GM12878 (cell line): ENCODE measurements around the gene LARP4. TPM values are rescaled to one million over a fixed set of nuclear protein-coding genes. Genes with fewer than 3 reads are reported as not detected.
"Not testable (repeated sequence)": the region's sequence is repeated elsewhere in the genome, so short reads cannot be mapped to it uniquely, and the experiment has no call there.

Experiments
- ATAC-seq: fragments of 200-7000 bp; cut with Tn5 transposase; 3 replicates; pipeline ENCODE4 v1.9.1; 2020; ENCODE audit warnings: mild to moderate bottlenecking, moderate library complexity
- BruUV-seq: library from RNA; stranded (reverse); fragments of 400-500 nt; replicated peaks from 2 replicates; lab custom pipeline; 2021; lab: Mats Ljungman, UMichigan
- CTCF ChIA-PET: fragments of 300-600 bp; sonication (Branson Sonifier 250); formaldehyde crosslinking; extraction: SDS; loops from one replicate; lab custom pipeline; 2021; ENCODE audit warnings: inconsistent platforms; lab: Yijun Ruan, JAX
- POLR2A ChIA-PET: fragments of 350-600 bp; formaldehyde crosslinking; extraction: SDS; loops from one replicate; lab custom pipeline; 2021; ENCODE audit warnings: inconsistent platforms; lab: Charles Lee
- RAD21 ChIA-PET: fragments of 300-600 bp; sonication (Branson Sonifier 250); formaldehyde crosslinking; loops from one replicate; lab custom pipeline; 2023; ENCODE audit warnings: antibody characterized with exemption; ENCODE audit not compliant: unreplicated experiment; lab: Charles Lee
- SMC1A ChIA-PET: fragments of 300-600 bp; sonication (Branson Sonifier 250); formaldehyde crosslinking; loops from one replicate; lab custom pipeline; 2023; ENCODE audit not compliant: unreplicated experiment, uncharacterized antibody; lab: Charles Lee
- DNase-seq: peaks from one replicate; pipeline ENCODE4 v3.0.0-alpha.2; 2011; ENCODE audit warnings: low read depth, low spot score
- FAIRE-seq: peaks from 3 replicates; lab custom pipeline; 2011; peaks lifted over from hg19 to GRCh38; lab: Jason Lieb, UNC
- H2AFZ ChIP-seq: 2 replicates; pipeline ENCODE4 v1.6.0; 2011; ENCODE audit warnings: low read depth, low read length, control low read depth; ENCODE audit not compliant: control insufficient read depth
- H3K27ac ChIP-seq: 2 replicates; pipeline ENCODE4 v1.5.1; 2011; ENCODE audit warnings: control low read depth; ENCODE audit not compliant: control insufficient read depth, insufficient read depth
- H3K27me3 ChIP-seq, 2 experiments: replicated peaks in 1 of 2; 2 replicates each; pipeline versions ENCODE4 v1.6.0 to v1.6.1; 2011; ENCODE audit warnings: low read length in 1 of 2; ENCODE audit not compliant: control insufficient read depth in 2 of 2, insufficient read depth in 2 of 2
- H3K36me3 ChIP-seq, 2 experiments: 2 replicates each; pipeline ENCODE4 v1.5.1; 2011; ENCODE audit warnings: low read length in 1 of 2; ENCODE audit not compliant: control insufficient read depth in 2 of 2, insufficient read depth in 2 of 2
- H3K4me1 ChIP-seq: 2 replicates; pipeline ENCODE4 v1.6.1; 2011; ENCODE audit warnings: mild to moderate bottlenecking, low read length, moderate library complexity, mixed read lengths; ENCODE audit not compliant: control insufficient read depth, insufficient read depth
- H3K4me2 ChIP-seq: 2 replicates; pipeline ENCODE4 v1.6.0; 2011; ENCODE audit warnings: control low read depth; ENCODE audit not compliant: control insufficient read depth, insufficient read depth
- H3K4me3 ChIP-seq: fragments of 200-600 bp; sonication (generic); 2 replicates; pipeline ENCODE4 v1.5.1; 2016
- H3K79me2 ChIP-seq: 2 replicates; pipeline ENCODE4 v1.6.0; 2011; ENCODE audit warnings: low read length; ENCODE audit not compliant: control insufficient read depth, insufficient read depth
- H3K9ac ChIP-seq: 2 replicates; pipeline ENCODE4 v1.8.0; 2011; ENCODE audit warnings: low read length, control low read depth, mixed read lengths; ENCODE audit not compliant: control insufficient read depth, insufficient read depth
- H3K9me3 ChIP-seq: replicated peaks from 3 replicates; pipeline ENCODE4 v1.5.1; 2011; ENCODE audit warnings: mild to moderate bottlenecking, low read length; ENCODE audit not compliant: control insufficient read depth, insufficient read depth
- H4K20me1 ChIP-seq: 2 replicates; pipeline ENCODE4 v1.6.0; 2011; ENCODE audit not compliant: control insufficient read depth, insufficient read depth
- BHLHE40 ChIP-seq, 2 experiments: fragments of 450-650 bp in 1 of 2; IDR thresholded peaks; 2 replicates each; pipeline ENCODE4 v1.6.1; 2011 to 2017; ENCODE audit warnings: low read depth in 2 of 2, borderline replicate concordance in 1 of 2, improper control_type of control experiment in 1 of 2, low read length in 1 of 2, mild to moderate bottlenecking in 1 of 2
- CBX5 ChIP-seq: sonication (generic); IDR thresholded peaks from 2 replicates; pipeline ENCODE4 v1.6.1; 2016; ENCODE audit warnings: low read depth, moderate library complexity, mild to moderate bottlenecking, inconsistent platforms
- SIX5 ChIP-seq: IDR thresholded peaks from 2 replicates; pipeline ENCODE4 v1.6.1; 2011; ENCODE audit warnings: mild to moderate bottlenecking, low read depth, low read length, moderate library complexity; ENCODE audit not compliant: severe bottlenecking
- SRF ChIP-seq, 2 experiments: IDR thresholded peaks; 2 replicates each; pipeline ENCODE4 v1.6.1; 2011; ENCODE audit warnings: low read depth in 2 of 2, low read length in 2 of 2, mild to moderate bottlenecking in 1 of 2, moderate library complexity in 1 of 2
- WGBS: methylation state at CpG from one replicate; pipeline ENCODE4 v1.1.6; 2016; ENCODE audit warnings: low lambda C conversion rate; ENCODE audit not compliant: insufficient replicate concordance, insufficient coverage; ENCODE audit errors: missing lambda C conversion rate; 5-methylcytosine and 5-hydroxymethylcytosine counted together
- in situ Hi-C: fragments of 300-500 bp; cut with MboI; formaldehyde crosslinking; loops from 9 replicates; pipeline ENCODE4 v1.14.3; 2018; ENCODE audit warnings: mixed read lengths
- intact Hi-C: fragments of 100-400 bp; cut with micrococcal nuclease; formaldehyde crosslinking; loops from one replicate; pipeline ENCODE4 v1.14.2; 2022; ENCODE audit not compliant: unreplicated experiment
- polyA plus RNA-seq, 11 experiments: library from polyadenylated mRNA; depleted of rRNA in 4 of 11; unstranded in 6 of 11; stranded (reverse) in 5 of 11; fragments of >200 nt; fragmentation: Nextera tagmentation in 4 of 11; fragmentation: Illumina TruSeq in 1 of 11; extraction: Ambion mirVana in 4 of 11; extraction: Trizol in 1 of 11; gene quantifications; 1 replicate in 1 of 11; 2 replicates in 10 of 11; pipeline versions ENCODE4 v1.2.1 to v1.2.3, GENCODE V29; 2011 to 2016; ENCODE audit warnings: inconsistent platforms in 2 of 11, missing spikeins in 2 of 11, low read depth in 1 of 11
- total RNA-seq, 4 experiments: library from RNA; depleted of rRNA in 3 of 4; stranded (reverse); fragments of >200 nt in 3 of 4; fragmentation: Illumina TruSeq in 1 of 4; extraction: Trizol in 1 of 4; gene quantifications; 2 replicates each; pipeline versions ENCODE4 v1.2.1 to v1.2.3, GENCODE V29; 2013 to 2021

Gene LARP4
- total and polyA plus RNA-seq, 10 of the 15 experiments (the other 5 are each of a cell fraction or from before 2014, with no cell fraction given), result 24.1 to 72.6 (median 35.6) TPM

DNA sequence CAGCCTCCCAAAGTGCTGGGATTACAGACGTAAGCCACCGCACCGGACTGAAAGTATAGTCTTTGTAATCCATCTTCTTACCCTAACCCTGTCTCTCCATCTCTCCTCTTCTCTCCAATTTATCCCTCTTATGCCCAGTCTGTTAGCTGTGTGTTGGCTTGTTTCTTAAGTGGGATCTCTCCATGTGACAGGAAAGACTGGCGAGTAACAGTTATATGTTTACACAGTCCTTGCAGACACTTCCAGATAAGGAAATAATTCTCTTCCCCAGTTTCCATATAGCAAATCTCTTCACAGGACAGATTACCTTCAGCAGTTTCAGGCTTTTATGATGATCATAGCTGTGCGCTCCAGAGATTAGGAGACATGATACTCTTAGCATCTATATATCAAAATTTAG is 88.1 kb downstream of the LARP4 start:
- H2AFZ ChIP-seq, result no peak overlapping the region
- H3K36me3 ChIP-seq, result no peaks in the 10 kb centered on the region
- ChIA-PET SMC1A (no interaction called here), RAD21 (no interaction called here), CTCF (no interaction called here), POLR2A (no interaction called here)
- in situ Hi-C loops, result no loop called here
- TF ChIP-seq BHLHE40 (IDR thresholded peaks at IDR 0.05; ENCODE audit: borderline replicate concordance in 1 of 2, low read depth in 2 of 2, low read length in 1 of 2) (no peak), SIX5 (no peak), SRF (IDR thresholded peaks at IDR 0.05; ENCODE audit: low read depth in 2 of 2, low read length in 2 of 2) (no peak)
- no peak overlapping the region for H3K9ac ChIP-seq
- no peaks in the 10 kb centered on the region for H3K4me1 ChIP-seq
- H3K79me2 ChIP-seq, result no peaks in the 10 kb centered on the region
- H4K20me1 ChIP-seq, result no peaks in the 10 kb centered on the region
- DNase-seq (no peak), FAIRE-seq (no peak), ATAC-seq (no peak)
- no peaks in the 10 kb centered on the region for H3K27me3 ChIP-seq
- H3K9me3 ChIP-seq, result peaks cover 2% of the 10 kb centered on the region; the same call in 2 of the 3 replicates
- no peak overlapping the region for H3K4me2 ChIP-seq
- intact Hi-C loops, result no loop called here
- no peak overlapping the region for H3K27ac ChIP-seq
- WGBS, result over 99% methylated on average over 5 of the region's 5 CpGs
- BruUV-seq, result no TSS peak
- H3K4me3 ChIP-seq, result no peak overlapping the region

DNA sequence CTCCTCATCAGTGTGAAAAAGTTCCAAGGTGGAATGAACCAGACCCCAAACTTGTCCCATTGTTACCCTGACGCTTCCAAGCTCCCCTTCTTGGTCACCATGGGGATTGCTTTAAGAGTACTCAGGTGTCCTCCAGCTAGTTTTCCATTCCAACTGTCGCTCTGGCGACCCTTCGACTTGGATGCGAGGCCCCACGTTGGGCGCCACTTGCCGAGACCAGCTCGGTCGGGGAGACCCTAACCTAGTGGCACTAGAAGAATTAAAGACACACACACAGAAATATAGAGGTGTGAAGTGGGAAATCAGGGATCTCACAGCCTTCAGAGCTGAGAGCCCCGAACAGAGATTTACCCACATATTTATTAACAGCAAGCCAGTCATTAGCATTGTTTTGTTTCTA is 97.4 kb downstream of the LARP4 start:
- H3K4me3 ChIP-seq, intact Hi-C loops, in situ Hi-C loops, ATAC-seq, RAD21 ChIA-PET, H2AFZ ChIP-seq, H3K9me3 ChIP-seq, SMC1A ChIA-PET, DNase-seq, H3K79me2 ChIP-seq, H3K27me3 ChIP-seq, H4K20me1 ChIP-seq, POLR2A ChIA-PET, H3K27ac ChIP-seq, H3K4me1 ChIP-seq, H3K4me2 ChIP-seq, H3K36me3 ChIP-seq, BruUV-seq, H3K9ac ChIP-seq, FAIRE-seq: not testable (repeated sequence)
- CTCF ChIA-PET, result interaction anchor here (0.6 to 1.1 kb wide), 2 partner anchors 327 to 535 kb away, joined by 3 to 4 read pairs; no protein-coding TSS in a partner anchor
- 0 out of 2 replicates have a peak, but pooled peaks have one; percentile 53 for TF ChIP-seq CBX5
- WGBS, result 87% methylated on average over 11 of the region's 11 CpGs
